ENCODE data around the gene TMEM156. TPM values are rescaled to one million over a fixed set of nuclear protein-coding genes. Genes with fewer than 3 reads are reported as not detected.
A peak's percentile ranks its signal among the peaks of the same experiment; 100 is the strongest.

TMEM156 gene
- total RNA-seq = 27.7 and 29.4 TPM in 2 replicates

GRCh38 chr4:39032218-39033085 lies at the start of gene TMEM156:
TSS of gene TMEM156 (minus strand) at chr4:39032409. CDS start at chr4:39032313, 96 bp downstream.
- DNase-seq (ENCODE audit: low spot score) = no peak
- intact Hi-C loops (cut with micrococcal nuclease) = loop anchor here (1.0 to 5.0 kb wide), 8 partner anchors 12 to 900 kb away; partner anchors contain the start of genes LIAS and RPL9

GRCh38 chr4:39078829-39079228 lies 46.6 kb upstream of the TMEM156 start:
- no peak for DNase-seq (ENCODE audit: low spot score)
- Mint-ChIP-seq H3K27ac (no peak overlapping the region), H3K36me3 (ENCODE audit: low read depth) (peaks cover 45% of the 10 kb centered on the region), H3K9me3 (no peaks in the 10 kb centered on the region), H3K4me3 (no peak overlapping the region), H3K4me1 (ENCODE audit: low read depth) (no peaks in the 10 kb centered on the region), H3K27me3 (ENCODE audit: insufficient read depth) (no peaks in the 10 kb centered on the region)
- intact Hi-C loops (cut with micrococcal nuclease) = no loop called here

More at GRCh38 chr4:39032218-39033085, at the start of gene TMEM156:
- Mint-ChIP-seq H3K27ac (peak within 1 kb of the TSS; percentile 87), H3K9me3 (no peaks in the 10 kb centered on the region), H3K27me3 (ENCODE audit: insufficient read depth) (no peaks in the 10 kb centered on the region), H3K4me3 (peak within 1 kb of the TSS; percentile 93), H3K36me3 (ENCODE audit: low read depth) (peaks cover 7% of the 10 kb centered on the region), H3K4me1 (ENCODE audit: low read depth) (peaks cover 46% of the 10 kb centered on the region)

GRCh38 chr4:39068907-39069306 lies 36.7 kb upstream of the TMEM156 start:
- Mint-ChIP-seq H3K27me3 (ENCODE audit: insufficient read depth) (no peaks in the 10 kb centered on the region), H3K27ac (no peak overlapping the region), H3K4me3 (no peak overlapping the region)

GRCh38 chr4:39067451-39067850 lies 35.2 kb upstream of the TMEM156 start:
- H3K4me1 Mint-ChIP-seq (ENCODE audit: low read depth) = peaks cover 27% of the 10 kb centered on the region
- H3K27ac Mint-ChIP-seq = no peak overlapping the region
- intact Hi-C loops (cut with micrococcal nuclease) = no loop called here
- H3K9me3 Mint-ChIP-seq = no peaks in the 10 kb centered on the region
- peaks cover 18% of the 10 kb centered on the region for H3K36me3 Mint-ChIP-seq (ENCODE audit: low read depth)
- no peak overlapping the region for H3K4me3 Mint-ChIP-seq
- no peaks in the 10 kb centered on the region for H3K27me3 Mint-ChIP-seq (ENCODE audit: insufficient read depth)
- DNase-seq (ENCODE audit: low spot score) = no peak

More at GRCh38 chr4:39068907-39069306, 36.7 kb upstream of the TMEM156 start:
- intact Hi-C loops (cut with micrococcal nuclease) = no loop called here
- DNase-seq (ENCODE audit: low spot score) = no peak
- Mint-ChIP-seq H3K36me3 (ENCODE audit: low read depth) (peaks cover 16% of the 10 kb centered on the region), H3K9me3 (no peaks in the 10 kb centered on the region), H3K4me1 (ENCODE audit: low read depth) (peaks cover 21% of the 10 kb centered on the region)

GRCh38 chr4:39067031-39067430 lies 34.8 kb upstream of the TMEM156 start:
- Mint-ChIP-seq H3K4me3 (no peak overlapping the region), H3K4me1 (ENCODE audit: low read depth) (peaks cover 31% of the 10 kb centered on the region), H3K36me3 (ENCODE audit: low read depth) (peaks cover 21% of the 10 kb centered on the region), H3K27ac (no peak overlapping the region), H3K9me3 (no peaks in the 10 kb centered on the region), H3K27me3 (ENCODE audit: insufficient read depth) (no peaks in the 10 kb centered on the region)
- intact Hi-C loops (cut with micrococcal nuclease) = no loop called here
- DNase-seq (ENCODE audit: low spot score) = no peak

GRCh38 chr4:39066371-39066770 lies 34.2 kb upstream of the TMEM156 start:
- Mint-ChIP-seq H3K4me1 (ENCODE audit: low read depth) (peaks cover 37% of the 10 kb centered on the region), H3K9me3 (no peaks in the 10 kb centered on the region), H3K27me3 (ENCODE audit: insufficient read depth) (no peaks in the 10 kb centered on the region), H3K27ac (no peak overlapping the region), H3K4me3 (no peak overlapping the region), H3K36me3 (ENCODE audit: low read depth) (peaks cover 21% of the 10 kb centered on the region)
- intact Hi-C loops (cut with micrococcal nuclease) = no loop called here
- no peak for DNase-seq (ENCODE audit: low spot score)

- Mint-ChIP-seq H3K9me3 (no peaks in the 10 kb centered on the region), H3K27ac (no peak overlapping the region), H3K4me1 (ENCODE audit: low read depth) (peaks cover 43% of the 10 kb centered on the region), H3K36me3 (ENCODE audit: low read depth) (peaks cover 17% of the 10 kb centered on the region), H3K27me3 (ENCODE audit: insufficient read depth) (no peaks in the 10 kb centered on the region), H3K4me3 (no peak overlapping the region)
- DNase-seq (ENCODE audit: low spot score) = no peak
- intact Hi-C loops (cut with micrococcal nuclease) = no loop called here
Measured at GRCh38 chr4:39063430-39063829, 31.2 kb upstream of the TMEM156 start.

- H3K27ac Mint-ChIP-seq = no peak overlapping the region
- no peaks in the 10 kb centered on the region for H3K27me3 Mint-ChIP-seq (ENCODE audit: insufficient read depth)
- intact Hi-C loops (cut with micrococcal nuclease) = no loop called here
- DNase-seq (ENCODE audit: low spot score) = no peak
- H3K9me3 Mint-ChIP-seq = no peaks in the 10 kb centered on the region
- peaks cover 14% of the 10 kb centered on the region for H3K36me3 Mint-ChIP-seq (ENCODE audit: low read depth)
- no peak overlapping the region for H3K4me3 Mint-ChIP-seq
- H3K4me1 Mint-ChIP-seq (ENCODE audit: low read depth) = peaks cover 36% of the 10 kb centered on the region
Measured at GRCh38 chr4:39062770-39063097, 30.5 kb upstream of the TMEM156 start.

- no peak within 1 kb of the TSS for H3K4me3 Mint-ChIP-seq
- peaks cover 10% of the 10 kb centered on the region for H3K36me3 Mint-ChIP-seq (ENCODE audit: low read depth)
- H3K27ac Mint-ChIP-seq = peak within 1 kb of the TSS; percentile 19
- H3K4me1 Mint-ChIP-seq (ENCODE audit: low read depth) = peaks cover 31% of the 10 kb centered on the region
- intact Hi-C loops (cut with micrococcal nuclease) = no loop called here
- no peaks in the 10 kb centered on the region for H3K27me3 Mint-ChIP-seq (ENCODE audit: insufficient read depth)
- DNase-seq (ENCODE audit: low spot score) = no peak
- no peaks in the 10 kb centered on the region for H3K9me3 Mint-ChIP-seq
Measured at GRCh38 chr4:39062094-39062769, 30.0 kb upstream of the TMEM156 start, which contains the start of gene KLHL5. TSS of gene KLHL5 (plus strand) at chr4:39062232. CDS start at chr4:39062653, 421 bp downstream.

GRCh38 chr4:39061457-39061856 lies 29.2 kb upstream of the TMEM156 start:
- H3K4me1 Mint-ChIP-seq (ENCODE audit: low read depth) = peaks cover 35% of the 10 kb centered on the region
- peaks cover 12% of the 10 kb centered on the region for H3K36me3 Mint-ChIP-seq (ENCODE audit: low read depth)
- intact Hi-C loops (cut with micrococcal nuclease) = no loop called here
- H3K9me3 Mint-ChIP-seq = no peaks in the 10 kb centered on the region
- no peak overlapping the region for H3K4me3 Mint-ChIP-seq
- H3K27ac Mint-ChIP-seq = no peak overlapping the region
- no peak for DNase-seq (ENCODE audit: low spot score)
- H3K27me3 Mint-ChIP-seq (ENCODE audit: insufficient read depth) = no peaks in the 10 kb centered on the region

- intact Hi-C loops (cut with micrococcal nuclease) = no loop called here
- H3K4me1 Mint-ChIP-seq (ENCODE audit: low read depth) = peaks cover 48% of the 10 kb centered on the region
Measured at GRCh38 chr4:39056023-39056422, 23.8 kb upstream of the TMEM156 start.

GRCh38 chr4:39054497-39054896 lies 22.3 kb upstream of the TMEM156 start:
- DNase-seq (ENCODE audit: low spot score) = no peak
- peaks cover 48% of the 10 kb centered on the region for H3K4me1 Mint-ChIP-seq (ENCODE audit: low read depth)
- H3K27ac Mint-ChIP-seq = no peak overlapping the region
- H3K36me3 Mint-ChIP-seq (ENCODE audit: low read depth) = peaks cover 17% of the 10 kb centered on the region
- no peaks in the 10 kb centered on the region for H3K9me3 Mint-ChIP-seq
- no peak overlapping the region for H3K4me3 Mint-ChIP-seq
- no peaks in the 10 kb centered on the region for H3K27me3 Mint-ChIP-seq (ENCODE audit: insufficient read depth)
- intact Hi-C loops (cut with micrococcal nuclease) = loop anchor here (5.0 kb wide), 1 partner anchor 58 kb away; no protein-coding TSS in a partner anchor

More at GRCh38 chr4:39056023-39056422, 23.8 kb upstream of the TMEM156 start:
- no peak overlapping the region for H3K4me3 Mint-ChIP-seq
- H3K27me3 Mint-ChIP-seq (ENCODE audit: insufficient read depth) = no peaks in the 10 kb centered on the region
- no peaks in the 10 kb centered on the region for H3K9me3 Mint-ChIP-seq
- peaks cover 17% of the 10 kb centered on the region for H3K36me3 Mint-ChIP-seq (ENCODE audit: low read depth)
- no peak overlapping the region for H3K27ac Mint-ChIP-seq
- DNase-seq (ENCODE audit: low spot score) = no peak

GRCh38 chr4:39053983-39054382 lies 21.8 kb upstream of the TMEM156 start:
- Mint-ChIP-seq H3K36me3 (ENCODE audit: low read depth) (peaks cover 17% of the 10 kb centered on the region), H3K27ac (no peak overlapping the region), H3K27me3 (ENCODE audit: insufficient read depth) (no peaks in the 10 kb centered on the region), H3K9me3 (no peaks in the 10 kb centered on the region), H3K4me3 (no peak overlapping the region), H3K4me1 (ENCODE audit: low read depth) (peaks cover 50% of the 10 kb centered on the region)
- intact Hi-C loops (cut with micrococcal nuclease) = loop anchor here (5.0 kb wide), 1 partner anchor 58 kb away; no protein-coding TSS in a partner anchor
- no peak for DNase-seq (ENCODE audit: low spot score)
